Measurements from ENCODE around the gene MOBP. TPM values are rescaled to one million over a fixed set of nuclear protein-coding genes. Genes with fewer than 3 reads are reported as not detected.
A peak's percentile ranks its signal among the peaks of the same experiment; 100 is the strongest.
"Not testable (repeated sequence)": the region's sequence is repeated elsewhere in the genome, so short reads cannot be mapped to it uniquely, and the experiment has no call there.

MOBP gene
- polyA plus RNA-seq, 3 donors from 2014 or later, result not detected

GRCh38 chr3:39438880-39439279, 28.6 kb upstream of the MOBP start:
- Mint-ChIP-seq H3K4me3 (no peak overlapping the region), H3K9me3 (no peaks in the 10 kb centered on the region), H3K4me1 (no peaks in the 10 kb centered on the region), H3K36me3 (no peaks in the 10 kb centered on the region), H3K27me3 (ENCODE audit: low read depth in 3 of 3) (peaks cover 0 to 5% (median 1%) of the 10 kb centered on the region in 3 donors), H3K27ac (no peak overlapping the region)
- DNase-seq, result no peak

DNA sequence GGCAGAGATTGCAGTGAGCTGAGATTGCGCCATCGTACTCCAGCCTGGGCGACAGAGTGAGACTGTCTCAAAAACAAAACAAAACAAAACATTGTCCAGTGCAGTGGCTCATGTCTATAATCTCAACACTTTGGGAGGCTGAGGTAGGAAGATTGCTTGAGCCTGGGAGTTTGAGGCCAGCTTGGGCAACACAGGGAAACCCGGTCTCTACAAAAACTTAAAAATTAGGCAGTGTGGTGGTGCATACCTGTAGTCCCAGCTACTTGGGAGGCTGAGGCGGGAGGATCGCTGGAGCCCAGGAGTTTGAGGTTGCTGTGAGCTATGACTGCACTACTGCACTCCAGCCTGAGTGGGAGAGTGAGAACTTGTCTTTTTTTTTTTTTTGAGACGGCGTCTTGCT, 27.2 kb upstream of the MOBP start:
- Mint-ChIP-seq H3K27me3 (ENCODE audit: low read depth in 3 of 3) (peaks cover 3 to 5% (median 4%) of the 10 kb centered on the region in 3 donors), H3K36me3 (no peaks in the 10 kb centered on the region), H3K4me1 (no peaks in the 10 kb centered on the region), H3K27ac (no peak overlapping the region), H3K9me3 (no peaks in the 10 kb centered on the region), H3K4me3 (no peak overlapping the region)
- no peak for DNase-seq

- DNase-seq, result no peak
- H3K27ac Mint-ChIP-seq, result no peak overlapping the region
- peaks cover 4 to 5% (median 5%) of the 10 kb centered on the region in 3 donors for H3K27me3 Mint-ChIP-seq (ENCODE audit: low read depth in 3 of 3)
- no peaks in the 10 kb centered on the region for H3K36me3 Mint-ChIP-seq
- H3K4me3 Mint-ChIP-seq, result no peak overlapping the region
- no peaks in the 10 kb centered on the region for H3K9me3 Mint-ChIP-seq
- no peaks in the 10 kb centered on the region for H3K4me1 Mint-ChIP-seq
Observed at GRCh38 chr3:39443530-39443929, 23.9 kb upstream of the MOBP start.

DNA sequence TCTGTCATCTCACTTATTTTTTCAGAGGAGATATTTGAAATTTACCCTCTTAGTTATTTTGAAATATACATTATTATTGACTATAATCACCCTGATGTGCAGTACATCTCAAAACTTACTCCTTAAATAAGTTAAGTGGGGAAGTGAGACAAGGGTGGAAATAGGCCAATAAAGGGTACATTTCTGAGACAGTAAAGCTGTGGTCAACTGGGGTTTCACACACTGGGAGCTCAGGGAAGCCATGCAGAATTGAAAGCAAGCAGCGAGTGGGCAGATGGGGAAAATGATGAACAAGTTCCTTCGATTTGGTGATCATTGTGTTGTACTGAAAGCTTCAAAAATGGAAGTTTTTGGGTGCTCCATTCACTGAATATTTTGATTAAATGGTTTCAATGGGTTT, 21.6 kb upstream of the MOBP start:
- H3K27me3 Mint-ChIP-seq (ENCODE audit: low read depth in 3 of 3), result peaks cover 3 to 7% (median 4%) of the 10 kb centered on the region in 3 donors
- no peaks in the 10 kb centered on the region for H3K36me3 Mint-ChIP-seq
- no peak overlapping the region for H3K27ac Mint-ChIP-seq
- no peak overlapping the region for H3K4me3 Mint-ChIP-seq
- H3K9me3 Mint-ChIP-seq, result no peaks in the 10 kb centered on the region
- no peaks in the 10 kb centered on the region for H3K4me1 Mint-ChIP-seq
- no peak for DNase-seq

GRCh38 chr3:39446444-39446843, 21.0 kb upstream of the MOBP start:
- peaks cover 3 to 7% (median 4%) of the 10 kb centered on the region in 3 donors for H3K27me3 Mint-ChIP-seq (ENCODE audit: low read depth in 3 of 3)

GRCh38 chr3:39447637-39448483, 19.6 kb upstream of the MOBP start:
- no peaks in the 10 kb centered on the region for H3K4me1 Mint-ChIP-seq
- DNase-seq, result peak; percentile 51 to 62 (median 57)
- H3K9me3 Mint-ChIP-seq, result no peaks in the 10 kb centered on the region
- no peak overlapping the region for H3K4me3 Mint-ChIP-seq
- no peak overlapping the region for H3K27ac Mint-ChIP-seq
- no peaks in the 10 kb centered on the region for H3K36me3 Mint-ChIP-seq
- H3K27me3 Mint-ChIP-seq (ENCODE audit: low read depth in 3 of 3), result peaks cover 4 to 6% (median 5%) of the 10 kb centered on the region in 3 donors

More at GRCh38 chr3:39446444-39446843, 21.0 kb upstream of the MOBP start:
- Mint-ChIP-seq H3K4me3 (no peak overlapping the region), H3K4me1 (no peaks in the 10 kb centered on the region), H3K9me3 (no peaks in the 10 kb centered on the region), H3K27ac (no peak overlapping the region), H3K36me3 (no peaks in the 10 kb centered on the region)
- DNase-seq, result no peak

DNA sequence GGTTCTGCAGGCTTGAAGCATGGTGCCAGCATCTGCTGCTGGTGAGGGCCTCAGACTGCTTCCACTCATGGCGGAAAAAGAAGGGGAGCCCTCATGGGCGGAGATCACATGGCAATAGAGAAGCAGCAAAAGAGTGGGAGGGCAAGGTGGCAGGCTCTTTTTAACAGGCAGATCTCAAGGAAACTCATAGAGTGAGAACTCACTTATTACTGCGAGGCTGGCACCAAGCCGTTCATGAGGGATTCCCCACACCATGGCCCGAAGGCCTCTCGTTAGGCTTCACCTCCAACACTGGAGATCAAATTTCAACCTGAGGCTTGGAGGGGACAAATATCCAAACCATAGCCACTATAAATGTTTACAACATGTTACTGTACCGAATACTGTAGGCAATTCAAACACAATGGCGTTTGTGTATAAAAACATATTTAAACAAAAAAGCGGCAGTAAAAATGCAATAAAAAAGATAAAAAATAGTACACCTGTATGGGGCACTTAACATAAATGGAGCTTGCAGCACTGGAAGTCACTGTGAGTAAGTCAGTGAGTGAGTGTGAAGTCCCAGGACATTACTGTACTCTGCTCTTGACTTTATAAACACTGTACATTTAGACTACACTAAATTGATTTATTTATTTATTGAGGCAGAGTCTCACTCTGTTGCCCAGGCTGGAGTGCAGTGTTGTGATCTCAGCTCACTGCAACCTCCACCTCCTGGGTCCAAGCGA, 18.8 kb upstream of the MOBP start:
- Mint-ChIP-seq H3K9me3 (no peaks in the 10 kb centered on the region), H3K36me3 (no peaks in the 10 kb centered on the region), H3K4me1 (no peaks in the 10 kb centered on the region), H3K27ac (no peak overlapping the region), H3K4me3 (no peak overlapping the region), H3K27me3 (ENCODE audit: low read depth in 3 of 3) (peaks cover 3 to 8% (median 4%) of the 10 kb centered on the region in 3 donors)
- no peak for DNase-seq

DNA sequence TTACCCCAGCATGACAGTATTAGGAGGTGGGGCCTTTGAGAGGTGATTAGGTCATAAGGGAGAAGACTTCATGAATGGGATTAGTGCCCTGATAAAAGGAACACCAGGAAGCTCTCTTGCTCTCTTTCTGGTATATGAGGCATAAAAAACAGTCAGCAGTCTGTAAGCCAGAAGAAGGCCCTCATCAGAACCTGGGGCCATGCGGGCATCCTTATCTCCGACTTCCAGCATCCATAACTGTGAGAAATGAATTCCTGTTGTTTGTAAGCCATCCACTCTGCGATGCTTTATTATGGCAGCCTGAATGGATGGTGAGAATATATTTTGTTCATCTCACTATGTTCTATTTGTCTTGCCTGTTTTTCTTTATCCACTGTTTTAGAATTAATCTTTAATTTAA, 17.7 kb upstream of the MOBP start:
- H3K4me3 Mint-ChIP-seq, result no peak overlapping the region
- no peak for DNase-seq
- H3K4me1 Mint-ChIP-seq, result no peaks in the 10 kb centered on the region
- no peaks in the 10 kb centered on the region for H3K36me3 Mint-ChIP-seq
- H3K9me3 Mint-ChIP-seq, result no peaks in the 10 kb centered on the region
- peaks cover 3 to 6% (median 3%) of the 10 kb centered on the region in 3 donors for H3K27me3 Mint-ChIP-seq (ENCODE audit: low read depth in 3 of 3)
- no peak overlapping the region for H3K27ac Mint-ChIP-seq

DNA sequence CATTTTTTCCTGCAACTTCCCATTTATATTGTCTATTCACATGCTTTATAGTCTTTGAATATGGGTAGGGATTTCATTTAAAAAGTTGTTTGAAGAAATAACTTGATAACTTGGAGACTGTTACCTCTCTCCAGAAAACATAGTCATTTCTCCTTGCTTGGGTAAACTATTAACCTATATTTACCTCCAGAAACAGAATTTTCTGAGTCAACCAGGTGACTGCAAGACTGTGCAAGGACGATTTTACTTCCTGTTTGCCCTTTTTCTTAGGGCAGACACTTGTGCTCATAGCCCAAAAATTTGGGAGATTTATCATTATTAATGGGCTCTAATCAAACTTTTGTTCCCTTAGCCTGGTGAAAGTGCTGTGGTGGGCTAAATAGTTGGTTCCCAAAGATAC, 14.3 kb upstream of the MOBP start:
- Mint-ChIP-seq H3K27ac (no peak overlapping the region), H3K27me3 (ENCODE audit: low read depth in 3 of 3) (peaks cover 3 to 12% (median 6%) of the 10 kb centered on the region in 3 donors), H3K36me3 (no peaks in the 10 kb centered on the region), H3K9me3 (peaks cover 0 to 3% (median 0%) of the 10 kb centered on the region in 6 donors), H3K4me1 (no peaks in the 10 kb centered on the region), H3K4me3 (no peak overlapping the region)
- DNase-seq, result no peak

- not testable (repeated sequence) for H3K27ac Mint-ChIP-seq, DNase-seq, H3K36me3 Mint-ChIP-seq, H3K4me1 Mint-ChIP-seq, H3K9me3 Mint-ChIP-seq, H3K4me3 Mint-ChIP-seq
- H3K27me3 Mint-ChIP-seq (ENCODE audit: low read depth in 3 of 3), result peaks cover 3 to 10% (median 10%) of the 10 kb centered on the region in 3 donors
Observed at GRCh38 chr3:39453872-39454271, 13.6 kb upstream of the MOBP start.

- peaks cover 0 to 3% (median 0%) of the 10 kb centered on the region in 6 donors for H3K9me3 Mint-ChIP-seq
- H3K36me3 Mint-ChIP-seq, result no peaks in the 10 kb centered on the region
- H3K4me1 Mint-ChIP-seq, result no peaks in the 10 kb centered on the region
- peaks cover 3 to 10% (median 10%) of the 10 kb centered on the region in 3 donors for H3K27me3 Mint-ChIP-seq (ENCODE audit: low read depth in 3 of 3)
- no peak overlapping the region for H3K27ac Mint-ChIP-seq
- no peak overlapping the region for H3K4me3 Mint-ChIP-seq
- no peak for DNase-seq
Observed at GRCh38 chr3:39454591-39455217, 12.8 kb upstream of the MOBP start.

GRCh38 chr3:39456159-39456558, 11.3 kb upstream of the MOBP start:
- H3K4me3 Mint-ChIP-seq, result no peak overlapping the region
- no peak for DNase-seq
- no peak overlapping the region for H3K27ac Mint-ChIP-seq
- no peaks in the 10 kb centered on the region for H3K36me3 Mint-ChIP-seq
- H3K27me3 Mint-ChIP-seq (ENCODE audit: low read depth in 3 of 3), result peaks cover 3 to 13% (median 8%) of the 10 kb centered on the region in 3 donors
- peaks cover 0 to 3% (median 0%) of the 10 kb centered on the region in 6 donors for H3K9me3 Mint-ChIP-seq
- H3K4me1 Mint-ChIP-seq, result no peaks in the 10 kb centered on the region

- H3K27ac Mint-ChIP-seq, result no peak overlapping the region
- peaks cover 0 to 3% (median 0%) of the 10 kb centered on the region in 6 donors for H3K9me3 Mint-ChIP-seq
- no peak for DNase-seq
- H3K27me3 Mint-ChIP-seq (ENCODE audit: low read depth in 3 of 3), result peaks cover 1 to 13% (median 8%) of the 10 kb centered on the region in 3 donors
- no peaks in the 10 kb centered on the region for H3K4me1 Mint-ChIP-seq
- no peak overlapping the region for H3K4me3 Mint-ChIP-seq
- no peaks in the 10 kb centered on the region for H3K36me3 Mint-ChIP-seq
Observed at GRCh38 chr3:39457361-39457760, 10.1 kb upstream of the MOBP start.

DNA sequence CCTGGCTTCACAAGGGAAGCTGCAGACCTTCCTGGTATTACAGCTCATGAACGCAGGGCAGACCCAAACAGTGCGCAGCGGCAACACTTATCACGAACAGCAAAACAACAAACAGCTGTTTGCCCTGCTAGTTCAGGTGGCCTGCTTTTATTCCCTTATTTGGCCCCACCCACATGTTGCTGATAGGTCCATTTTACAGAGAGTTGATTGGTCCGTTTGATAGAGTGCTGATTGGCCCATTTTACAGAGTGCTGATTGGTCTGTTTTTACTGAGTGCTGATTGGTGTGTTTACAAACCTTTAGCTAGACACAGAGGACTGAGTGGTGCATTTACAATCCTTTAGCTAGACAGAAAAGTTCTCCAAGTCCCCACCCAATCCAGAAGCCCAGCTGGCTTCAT, 8.9 kb upstream of the MOBP start:
- H3K27ac Mint-ChIP-seq, DNase-seq, H3K36me3 Mint-ChIP-seq, H3K4me1 Mint-ChIP-seq, H3K9me3 Mint-ChIP-seq, H3K4me3 Mint-ChIP-seq: not testable (repeated sequence)
- peaks cover 1 to 13% (median 6%) of the 10 kb centered on the region in 3 donors for H3K27me3 Mint-ChIP-seq (ENCODE audit: low read depth in 3 of 3)
